HG02588 (cell line): ENCODE measurements around the gene ZNF799.
"Not testable (repeated sequence)": the region's sequence is repeated elsewhere in the genome, so short reads cannot be mapped to it uniquely, and the experiment has no call there.

Source experiments
- ATAC-seq: cut with Tn5 transposase; IDR thresholded peaks from one replicate; pipeline ENCODE4 v1.9.1; 2021; ENCODE audit warnings: mild to moderate bottlenecking, moderate library complexity; ENCODE audit not compliant: unreplicated experiment

ZNF799 gene

GRCh38 chr19:12400633-12401502, at the start of gene ZNF799:
TSS of gene ZNF799 (minus strand) at chr19:12401271. CDS start at chr19:12401070, 201 bp downstream.
- peak; percentile 82 for ATAC-seq

- ATAC-seq, result no peak
Measured at GRCh38 chr19:12450844-12451243, 49.8 kb upstream of the ZNF799 start.

GRCh38 chr19:12448808-12449207, 47.7 kb upstream of the ZNF799 start:
- no peak for ATAC-seq

- ATAC-seq, result peak; percentile 93
Measured at GRCh38 chr19:12440541-12441316, 39.7 kb upstream of the ZNF799 start, which contains the start of gene ZNF443. TSS of gene ZNF443 (minus strand) at chr19:12441021. CDS start at chr19:12440914, 107 bp downstream.

- ATAC-seq, result peak; percentile 22
Measured at GRCh38 chr19:12439686-12440540, 38.8 kb upstream of the ZNF799 start.

- ATAC-seq, result not testable (repeated sequence)
Measured at GRCh38 chr19:12430726-12431299, 29.7 kb upstream of the ZNF799 start.

GRCh38 chr19:12425888-12426274, 24.8 kb upstream of the ZNF799 start:
- no peak for ATAC-seq

GRCh38 chr19:12425236-12425887, 24.3 kb upstream of the ZNF799 start:
- ATAC-seq, result no peak

GRCh38 chr19:12417273-12417672, 16.2 kb upstream of the ZNF799 start:
- ATAC-seq, result not testable (repeated sequence)

- no peak for ATAC-seq
Measured at GRCh38 chr19:12411893-12412292, 10.8 kb upstream of the ZNF799 start.

GRCh38 chr19:12399901-12400632, 1.0 kb downstream of the ZNF799 start:
- ATAC-seq, result peak; percentile 32

- ATAC-seq, result not testable (repeated sequence)
Measured at GRCh38 chr19:12391148-12391547, 9.9 kb downstream of the ZNF799 start.

- not testable (repeated sequence) for ATAC-seq
Measured at GRCh38 chr19:12386365-12386764, 14.7 kb downstream of the ZNF799 start.

- ATAC-seq, result no peak
Measured at GRCh38 chr19:12380444-12380737, 20.7 kb downstream of the ZNF799 start.

- ATAC-seq, result no peak
Measured at GRCh38 chr19:12379732-12380443, 21.2 kb downstream of the ZNF799 start.

- no peak for ATAC-seq
Measured at GRCh38 chr19:12374026-12374425, 27.0 kb downstream of the ZNF799 start.

- peak; percentile 92 for ATAC-seq
Measured at GRCh38 chr19:12365236-12366162, 35.6 kb downstream of the ZNF799 start, which contains the start of gene ZNF442. TSS of gene ZNF442 (minus strand) at chr19:12365683. CDS start at chr19:12363631, 2,052 bp downstream.
